Occipital lobe (tissue), 2 donors: Measurements from ENCODE around the gene FHIT. TPM values are rescaled to one million over a fixed set of nuclear protein-coding genes. Genes with fewer than 3 reads are reported as not detected.

Experiments used
- DNase-seq: peaks from one replicate; lab custom pipeline; 2025; lab: John Stamatoyannopoulos, UW
- total RNA-seq: library from RNA; depleted of rRNA; stranded (reverse); fragments of >200 nt; gene quantifications from one replicate; pipeline ENCODE4 v1.2.3, GENCODE V29; 2014

Gene FHIT
- total RNA-seq: 3.6 TPM

DNA sequence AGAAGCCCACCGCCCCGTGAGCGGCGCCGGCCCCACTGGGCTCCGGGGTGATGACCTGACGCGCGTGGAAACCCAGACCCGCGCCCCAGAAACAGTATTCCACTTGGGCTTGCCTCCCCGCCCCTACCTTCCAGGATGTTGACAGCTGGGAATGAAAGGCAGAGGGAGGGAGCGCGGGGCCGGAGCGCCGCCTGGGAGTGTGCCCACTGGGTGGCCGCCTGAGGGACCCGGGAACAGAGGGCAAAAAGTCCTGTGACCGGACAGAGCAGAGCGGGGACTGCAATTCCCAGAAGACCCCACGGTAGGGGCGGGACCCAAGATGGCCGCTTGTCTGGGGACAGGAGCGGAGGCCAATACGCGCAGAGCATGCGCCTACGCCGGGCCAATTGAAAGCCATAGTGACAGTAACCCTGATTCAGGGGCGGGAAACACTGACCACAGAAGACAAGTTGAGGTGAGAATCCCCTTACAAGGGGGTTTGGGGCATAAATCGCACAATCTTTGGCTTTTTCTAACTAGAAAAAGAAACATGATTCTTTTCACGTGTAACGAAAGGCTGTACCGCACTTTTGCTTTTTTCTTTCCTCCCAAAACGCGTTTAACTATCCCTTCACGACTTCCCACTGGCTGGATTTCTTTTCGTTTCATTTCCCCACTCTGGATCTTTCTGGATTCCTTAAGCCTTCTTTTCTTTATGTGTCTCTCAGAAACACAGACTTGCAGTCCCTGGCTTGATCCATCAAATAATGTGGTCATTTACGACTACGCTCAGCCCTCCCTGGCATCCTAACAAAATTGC lies at the start of gene FHIT:
Gene FHIT (minus strand): TSS at position 279 of the 799 bp plus-strand sequence.
- peak; percentile 94 for DNase-seq

DNA sequence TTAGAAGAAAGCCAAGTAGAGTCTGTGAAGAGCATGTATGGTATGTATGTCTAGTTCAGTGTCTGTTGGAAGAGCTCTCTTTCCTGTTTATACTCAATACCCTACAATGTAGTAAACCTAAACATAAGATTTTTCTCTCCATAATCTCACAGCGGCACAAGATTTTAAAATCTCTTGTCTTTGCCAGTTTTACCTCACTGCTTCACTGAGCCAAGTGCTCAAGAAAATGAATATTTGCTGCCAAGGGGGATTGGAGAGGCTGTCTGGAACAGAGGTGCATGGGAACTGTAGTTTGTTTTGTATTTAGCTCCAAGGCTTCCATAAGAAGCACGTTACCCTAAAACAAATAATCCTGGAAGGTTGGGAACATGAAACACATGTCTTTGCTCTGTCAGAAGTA lies 49.5 kb upstream of the FHIT start:
- DNase-seq: no peak

DNA sequence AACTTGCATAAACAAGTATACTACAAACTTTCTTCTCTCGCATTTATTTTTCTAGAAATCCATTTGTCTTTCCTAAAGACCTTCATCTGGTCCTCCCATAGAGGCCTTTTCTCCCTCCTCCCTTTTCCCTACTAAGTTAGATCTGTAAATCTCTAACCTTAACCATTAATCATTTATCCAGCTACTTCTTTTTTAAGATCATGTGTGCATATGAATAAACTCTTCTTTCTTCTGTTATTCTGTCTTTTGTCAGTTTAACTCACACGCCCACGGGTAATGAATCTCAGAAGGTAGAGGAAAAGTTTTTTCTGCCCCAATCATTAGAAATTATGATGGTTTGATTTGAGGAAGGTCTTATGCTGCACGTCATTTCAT lies 48.7 kb upstream of the FHIT start:
- no peak for DNase-seq

DNA sequence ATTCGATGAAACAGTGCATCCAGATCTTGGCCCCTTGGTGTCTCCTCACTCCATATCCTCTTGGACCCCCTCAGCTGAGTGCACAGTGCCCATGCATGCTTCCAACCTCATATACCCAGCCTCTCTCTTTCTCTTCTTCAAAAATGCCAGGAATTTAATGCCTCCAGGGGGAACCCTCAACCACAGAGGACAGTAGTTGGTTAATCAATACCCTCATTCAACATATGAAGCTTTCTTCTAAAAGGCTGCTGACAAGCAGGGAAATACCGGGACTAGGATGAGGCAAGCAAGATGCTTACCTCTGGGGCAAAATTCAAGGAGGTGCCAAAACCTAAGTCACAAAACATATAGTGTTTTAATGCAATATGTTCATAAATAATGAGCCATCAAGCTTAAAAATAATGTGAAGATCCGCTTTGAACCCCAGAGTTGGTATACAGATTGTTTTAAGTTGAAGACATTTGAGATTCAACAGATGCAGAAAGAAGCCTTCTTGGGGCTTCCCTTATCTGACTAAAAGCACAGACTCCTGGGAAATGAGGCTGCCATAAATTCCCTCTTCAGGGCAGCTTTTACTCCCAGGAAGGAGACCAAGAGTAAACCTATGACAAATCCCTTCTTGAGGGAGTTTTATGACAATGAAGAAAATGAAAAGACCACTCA lies 48.2 kb upstream of the FHIT start:
- DNase-seq: no peak

DNA sequence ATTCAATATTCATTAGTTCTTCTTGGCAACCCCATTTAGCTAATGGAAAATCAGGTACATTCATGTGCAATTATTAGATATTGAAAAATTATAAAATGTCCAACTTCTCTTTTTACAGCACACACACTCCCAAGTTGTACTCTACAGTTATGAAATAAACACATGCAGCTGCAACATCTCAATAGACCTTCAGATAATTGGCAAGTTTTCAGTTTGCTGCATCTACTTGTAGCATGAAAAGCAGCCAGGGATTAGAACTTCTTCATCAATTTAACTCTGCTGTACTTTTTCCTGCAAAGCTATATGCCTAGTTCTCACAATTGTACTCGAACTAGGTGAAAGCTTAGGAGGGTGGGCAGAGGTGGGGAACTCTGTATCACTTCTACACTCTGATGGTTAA lies 46.6 kb upstream of the FHIT start:
- DNase-seq: no peak

DNA sequence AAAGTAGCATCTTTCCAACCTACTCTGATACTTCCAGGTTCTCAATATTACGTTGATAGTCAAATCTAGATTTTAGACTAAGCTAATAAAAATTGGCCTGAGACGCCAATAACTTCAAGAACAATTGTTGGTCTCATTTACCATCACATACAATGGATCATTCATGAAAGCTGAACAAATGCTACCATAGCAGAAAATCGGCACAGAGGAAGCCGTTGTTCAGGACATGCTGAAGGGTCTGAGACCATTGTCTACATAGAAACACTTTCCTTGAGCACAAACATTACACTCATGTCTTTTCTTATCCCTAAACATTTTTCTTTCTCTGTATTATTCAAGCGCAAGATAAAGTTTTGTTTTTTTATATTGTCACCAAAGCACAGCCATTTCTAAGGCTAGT lies 37.2 kb upstream of the FHIT start:
- peak; percentile 4 for DNase-seq

DNA sequence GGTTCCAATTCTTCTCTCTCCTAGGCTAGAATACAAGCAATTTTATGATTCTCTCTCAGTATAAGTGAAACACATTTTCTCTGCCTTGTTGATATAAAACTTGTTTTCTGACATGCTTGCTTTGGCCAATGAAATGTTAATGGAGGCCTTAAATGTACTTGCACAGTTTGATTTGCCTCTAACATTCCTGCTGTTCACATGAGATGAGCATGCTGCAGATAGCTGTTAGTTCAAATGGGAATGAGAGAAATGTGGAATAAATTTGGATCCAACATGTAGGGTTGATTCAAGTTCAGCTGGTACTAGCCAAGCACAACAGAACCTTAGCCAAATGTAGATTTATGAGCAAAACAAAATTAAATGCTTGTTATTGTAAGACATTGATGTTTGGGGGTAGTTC lies 32.6 kb upstream of the FHIT start:
- DNase-seq: no peak

DNA sequence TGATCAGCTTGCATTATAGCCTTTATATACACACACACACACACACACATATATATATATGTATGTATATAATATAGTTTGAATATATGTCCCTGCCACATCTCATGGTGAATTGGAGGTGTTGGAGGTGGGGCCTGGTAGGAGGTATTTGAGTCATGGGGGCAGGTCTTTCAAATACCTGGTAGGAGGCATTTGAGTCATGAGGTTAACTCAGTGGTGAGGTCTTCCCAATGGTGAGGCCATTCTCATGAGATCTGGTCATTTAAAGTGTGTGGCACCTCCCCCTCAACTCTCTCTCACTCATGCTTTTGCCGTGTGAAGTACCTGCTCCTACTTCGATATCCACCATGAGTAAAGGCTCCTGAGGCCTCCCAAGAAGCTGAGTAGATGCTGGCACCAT lies 27.5 kb upstream of the FHIT start:
- DNase-seq: no peak

DNA sequence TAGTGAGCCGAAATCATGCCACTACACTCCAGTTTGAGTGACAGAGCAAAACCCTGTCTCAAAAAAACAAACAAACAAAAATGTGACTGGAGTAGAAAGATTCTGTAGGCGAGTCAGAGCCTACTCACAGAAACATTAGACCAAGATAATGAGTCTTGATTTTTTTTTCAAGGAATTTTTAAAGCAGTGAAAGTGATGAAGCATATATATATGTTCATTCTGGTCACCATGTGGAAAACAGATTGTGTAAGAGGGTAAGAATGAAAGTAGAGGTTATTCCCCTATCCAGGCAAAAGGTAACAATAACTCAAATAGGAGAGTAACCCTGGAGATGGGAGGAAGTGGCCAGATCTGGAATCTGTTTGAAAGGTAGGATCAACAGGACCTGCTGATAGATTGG lies 26.2 kb upstream of the FHIT start:
- no peak for DNase-seq

DNA sequence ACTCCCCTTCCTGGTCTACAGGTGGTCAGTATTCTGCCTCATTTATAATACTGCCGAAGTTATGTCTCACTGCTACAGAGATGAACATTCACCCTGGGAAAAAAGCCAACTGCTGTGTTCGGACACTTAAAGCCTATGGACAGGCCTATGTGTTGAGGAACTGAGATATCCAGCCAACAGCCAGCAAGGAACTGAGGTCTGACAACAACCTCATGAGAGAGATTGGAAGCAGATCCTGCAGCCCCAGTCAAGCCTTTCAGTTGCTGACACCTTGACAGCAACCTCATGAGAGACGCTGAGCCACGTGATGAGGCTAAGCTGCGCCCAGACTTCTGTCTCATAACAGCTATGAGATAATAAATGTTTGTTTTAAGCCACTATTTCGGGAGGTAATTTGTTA lies 18.2 kb upstream of the FHIT start:
- DNase-seq: no peak

DNA sequence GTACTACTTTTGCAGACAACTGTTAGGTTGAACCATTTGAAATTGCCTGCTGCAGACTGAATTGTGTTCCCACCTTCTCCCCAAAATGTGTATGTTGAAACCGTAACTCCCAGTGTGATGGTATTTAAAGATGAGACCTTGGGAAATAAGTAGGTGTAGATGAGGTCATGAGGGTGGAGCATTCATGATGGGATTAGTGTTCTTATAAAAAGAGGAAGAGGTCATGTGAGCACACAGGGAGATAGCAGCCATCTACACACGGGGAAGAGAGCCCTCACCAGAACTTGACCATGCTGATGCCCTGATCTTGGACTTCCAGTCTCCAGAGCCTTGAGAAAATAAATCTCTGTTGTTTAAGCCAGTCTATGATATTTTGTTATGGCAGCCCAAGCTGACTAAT lies 17.4 kb upstream of the FHIT start:
- DNase-seq: no peak

DNA sequence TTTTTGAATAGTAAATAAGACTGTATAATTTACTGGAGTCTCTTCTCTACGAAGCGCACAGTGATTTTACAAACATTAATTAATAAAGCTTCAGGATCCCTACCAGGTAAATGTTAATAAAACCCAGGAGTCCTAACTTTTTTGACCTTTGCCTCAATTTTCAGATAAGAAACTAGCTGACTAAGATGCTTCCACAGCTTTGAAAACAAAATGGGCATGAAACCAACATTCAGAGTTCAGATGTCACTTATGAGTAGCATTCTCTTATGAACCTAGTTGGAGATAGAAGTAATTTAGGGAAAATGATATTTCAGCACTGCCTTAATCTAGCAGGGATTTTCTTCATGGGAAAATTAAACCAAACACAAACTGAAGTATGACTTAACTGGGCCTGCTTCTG lies 13.0 kb upstream of the FHIT start:
- no peak for DNase-seq

DNA sequence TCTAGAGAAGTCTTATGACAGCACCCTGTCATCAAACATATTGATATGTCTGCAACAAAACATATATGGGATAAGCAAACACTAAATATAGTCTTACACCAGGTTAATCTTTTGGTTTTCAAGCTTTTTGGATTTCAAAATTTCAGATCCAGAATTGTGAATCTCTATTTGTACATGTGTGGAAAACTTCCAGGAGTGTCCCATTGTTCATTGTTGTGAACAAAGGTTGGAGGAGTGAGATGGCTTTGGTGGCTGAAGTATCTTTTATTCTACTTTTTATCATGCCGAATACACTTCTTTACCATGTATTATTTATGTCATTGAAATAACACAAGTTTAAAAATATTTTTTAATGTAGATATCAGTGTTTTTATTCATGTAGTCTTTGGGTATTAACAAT lies 5.9 kb upstream of the FHIT start:
- DNase-seq: no peak

DNA sequence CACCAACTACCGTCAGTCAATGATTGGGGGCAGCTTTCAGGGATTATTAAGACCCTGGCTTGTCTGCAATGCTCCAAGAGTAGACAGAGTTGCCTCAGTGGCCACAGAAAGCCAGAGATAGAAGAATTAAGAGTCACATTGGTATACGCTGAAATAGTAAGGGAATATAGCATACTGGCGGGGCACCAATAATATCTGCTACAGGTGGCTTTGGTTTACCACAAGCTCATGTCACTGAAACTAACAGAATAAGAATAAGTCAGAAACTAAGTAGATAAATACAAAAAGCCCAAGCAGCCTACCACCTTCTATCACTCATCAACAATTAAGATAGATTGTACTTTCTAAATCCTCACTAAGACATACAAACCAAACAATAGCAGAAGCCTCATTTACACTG lies 2.5 kb upstream of the FHIT start:
- DNase-seq: no peak

DNA sequence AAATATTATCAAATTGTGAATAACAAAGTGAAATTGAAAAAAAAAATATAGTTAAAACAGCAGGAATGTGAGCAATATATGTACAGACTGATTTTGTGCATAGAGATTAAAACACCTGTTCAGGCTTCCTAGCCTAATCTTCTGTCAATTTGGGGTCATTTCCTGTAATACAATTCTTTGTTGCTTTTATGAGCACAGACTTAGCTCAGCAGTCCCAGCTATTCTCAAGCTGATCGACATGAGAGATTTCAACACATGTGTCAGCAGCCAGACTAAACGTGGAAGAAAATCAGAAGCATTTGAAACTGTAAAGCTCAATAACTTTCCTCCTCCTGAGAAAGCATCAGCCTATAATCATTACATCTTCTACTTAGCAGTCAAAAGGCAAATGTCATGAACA lies 1.6 kb upstream of the FHIT start:
- no peak for DNase-seq

DNA sequence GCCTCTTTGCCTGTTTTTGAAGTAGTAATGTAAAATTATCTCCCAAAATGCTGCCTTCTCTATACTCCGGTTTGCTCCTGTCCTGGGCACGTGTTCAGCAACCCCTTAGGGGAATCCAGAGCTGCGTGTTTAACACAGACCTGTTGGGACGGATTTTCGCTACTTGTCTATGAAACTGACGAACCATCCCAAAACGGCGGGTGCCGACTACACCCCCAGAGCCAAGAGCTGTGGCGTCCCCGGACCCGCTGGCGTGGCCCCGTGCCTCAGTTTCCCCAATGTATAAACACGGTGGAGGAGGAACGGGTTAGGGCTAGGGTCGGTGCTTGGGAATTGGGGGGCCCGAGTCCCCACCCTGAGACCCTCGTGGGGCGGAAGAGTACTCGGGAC lies 473 bp downstream of the FHIT start:
- DNase-seq: no peak

DNA sequence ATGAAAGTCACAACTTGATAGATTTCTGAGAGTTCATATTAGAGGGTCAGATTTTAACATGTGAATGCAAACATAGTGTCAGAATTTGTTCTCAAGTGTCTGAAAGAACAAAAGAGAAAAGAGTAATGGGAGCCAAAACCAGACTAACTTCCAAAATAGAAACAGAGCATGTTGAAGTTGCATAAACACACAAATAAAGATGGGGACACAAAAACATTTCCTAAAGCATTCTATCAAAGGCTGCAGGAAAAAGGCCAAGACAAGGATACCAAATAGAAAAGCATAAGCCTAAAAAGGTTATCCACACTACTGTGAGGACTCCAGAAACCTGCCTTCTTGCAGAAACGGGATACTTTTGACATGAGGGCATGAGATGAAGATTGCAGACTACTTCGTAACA lies 2.8 kb downstream of the FHIT start:
- no peak for DNase-seq

DNA sequence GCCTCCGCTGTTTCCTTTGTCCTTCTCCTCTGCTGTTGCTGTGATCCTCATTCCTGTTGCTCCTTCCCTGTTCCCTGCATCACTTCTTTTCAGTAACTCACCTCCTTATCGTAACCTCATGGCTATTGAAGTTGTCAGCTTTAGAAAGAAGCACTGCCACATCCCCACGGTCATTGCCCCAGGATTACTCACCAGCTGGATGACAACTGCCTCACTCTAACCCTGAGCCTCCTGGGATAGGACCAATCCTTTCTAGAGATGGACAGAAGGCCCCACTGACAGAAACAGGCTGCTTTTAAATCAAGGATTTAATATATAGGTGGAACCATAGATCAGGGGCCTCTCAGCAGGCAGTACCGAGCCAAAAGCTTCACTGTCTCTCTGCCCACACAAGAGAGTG lies 4.1 kb downstream of the FHIT start:
- no peak for DNase-seq

DNA sequence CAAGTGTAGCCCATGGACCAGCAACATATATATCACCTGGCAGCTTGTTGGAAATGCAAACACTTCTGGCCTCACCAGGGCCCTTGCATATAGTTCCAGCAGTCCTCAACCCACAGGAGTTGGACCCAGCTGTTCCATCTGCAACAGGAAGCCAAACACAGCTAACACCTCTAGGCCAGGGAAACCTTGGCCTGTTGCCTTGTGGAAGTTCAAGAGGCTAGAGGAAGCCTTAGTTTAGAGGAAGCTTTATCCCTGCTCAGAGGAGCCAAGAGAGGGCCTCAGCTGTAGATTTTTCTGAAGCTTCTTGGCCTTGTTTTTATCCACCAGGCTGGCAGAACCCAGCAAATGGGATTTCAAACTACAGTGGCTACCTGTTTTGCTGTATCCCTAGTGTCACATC lies 11.4 kb downstream of the FHIT start:
- DNase-seq: no peak

DNA sequence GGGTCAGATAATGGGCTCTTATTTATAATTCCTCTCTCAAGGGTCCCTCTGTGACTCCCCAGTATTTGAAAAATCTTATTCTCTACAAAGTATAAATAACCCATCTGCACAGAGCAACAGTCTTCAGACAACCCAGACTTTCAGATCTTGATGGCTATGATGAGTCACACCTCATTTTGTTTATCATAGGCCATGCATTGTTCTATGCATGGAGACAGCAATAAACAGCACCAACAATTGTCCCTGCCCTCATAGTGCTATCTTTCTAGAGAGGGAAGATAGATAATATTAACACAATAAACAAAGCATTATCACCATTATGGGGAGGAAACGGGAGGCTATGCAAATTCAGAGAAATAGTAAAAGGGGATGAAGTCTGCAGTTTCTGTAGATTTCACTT lies 13.4 kb downstream of the FHIT start:
- no peak for DNase-seq

DNA sequence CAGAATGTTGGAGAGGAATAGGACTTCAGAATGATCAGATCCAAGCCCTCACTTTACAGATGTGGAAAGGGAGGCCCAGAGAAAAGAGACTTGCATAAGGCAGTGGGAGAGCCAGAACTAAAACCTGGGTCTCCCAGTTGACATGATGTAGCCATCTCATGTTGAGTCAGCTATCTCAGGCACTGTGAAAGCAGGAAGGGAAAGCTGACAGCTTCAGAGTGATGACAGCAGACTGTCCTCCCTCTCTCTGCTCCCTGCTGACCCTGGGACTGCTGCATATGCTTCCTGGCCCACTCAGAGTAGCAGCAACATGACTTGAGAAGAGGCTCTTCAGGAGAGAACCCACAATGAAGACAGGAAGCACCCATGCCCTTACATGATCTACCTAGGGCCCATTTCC lies 14.7 kb downstream of the FHIT start:
- DNase-seq: no peak

DNA sequence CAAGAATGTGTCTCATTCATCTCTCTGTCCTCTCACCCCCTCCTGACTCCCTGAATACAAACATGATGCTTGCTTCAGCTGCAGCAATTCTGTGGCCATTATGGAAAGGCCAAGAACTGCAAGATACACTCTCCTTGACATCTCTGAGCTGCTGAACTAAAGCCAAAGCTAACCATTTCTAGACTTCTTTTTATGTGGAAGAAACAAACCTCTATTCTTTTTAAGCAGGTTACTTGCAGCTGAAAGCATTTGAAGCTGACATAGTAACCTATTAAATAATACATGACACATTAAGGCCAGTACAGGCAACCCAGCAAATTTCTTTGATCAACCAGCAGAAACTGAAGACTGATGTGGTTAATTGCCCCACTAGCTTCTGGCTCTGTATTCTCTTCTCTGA lies 17.5 kb downstream of the FHIT start:
- no peak for DNase-seq

DNA sequence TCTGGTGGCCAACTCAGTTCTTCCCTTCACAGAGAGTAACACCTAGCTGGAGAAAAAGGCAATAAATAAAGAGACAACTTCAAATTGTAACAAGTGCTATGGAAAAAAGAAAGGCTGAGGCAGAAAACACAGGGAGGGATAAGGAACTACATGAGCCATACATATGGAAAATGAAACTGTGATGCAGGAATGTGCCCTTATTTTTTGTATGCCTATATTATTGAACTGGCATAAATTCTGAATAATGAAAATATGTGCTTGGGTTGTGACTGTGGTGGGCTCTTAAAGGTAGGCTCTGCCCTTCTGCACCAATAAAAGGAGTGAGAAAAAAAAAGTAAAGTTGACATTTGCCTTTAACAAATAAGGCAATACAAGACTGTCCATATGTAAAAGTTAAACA lies 19.6 kb downstream of the FHIT start:
- no peak for DNase-seq

DNA sequence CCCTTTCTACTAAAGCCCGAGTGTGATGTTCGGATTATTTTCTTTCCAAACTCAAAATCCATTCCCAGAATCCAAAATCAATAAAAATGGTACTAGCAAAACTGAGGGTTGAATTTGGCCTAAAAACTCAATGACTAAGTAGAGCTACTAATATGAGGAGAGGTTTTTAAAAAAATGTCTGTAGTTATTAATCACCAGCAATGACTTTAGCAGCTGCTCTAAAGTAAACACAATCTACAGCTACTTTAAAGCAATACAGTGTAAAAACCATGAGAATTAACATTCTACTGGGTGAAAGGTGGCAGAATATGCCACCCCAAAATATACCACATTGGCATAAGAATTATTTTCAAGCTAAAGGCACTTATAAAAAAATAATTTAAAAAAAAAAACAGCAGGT lies 23.5 kb downstream of the FHIT start:
- no peak for DNase-seq
